AML-193 (cell line): ENCODE results near the gene TMEM198.

Experiments used
- DNase-seq, 2 experiments: peaks; one replicate each; lab custom pipeline; 2025; lab: John Stamatoyannopoulos, UW

TMEM198 gene

GRCh38 chr2:219509780-219510511 is 33.9 kb upstream of the TMEM198 start:
- DNase-seq, result peak; percentile 40 to 42

- DNase-seq, result no peak
These were observed 33.2 kb upstream of the TMEM198 start for GRCh38 chr2:219510512-219511135.

GRCh38 chr2:219511547-219512325 is 32.1 kb upstream of the TMEM198 start:
- DNase-seq, result no peak

GRCh38 chr2:219512524-219513216 is 31.2 kb upstream of the TMEM198 start:
- no peak for DNase-seq

GRCh38 chr2:219513787-219514186 is 30.0 kb upstream of the TMEM198 start:
- no peak for DNase-seq

- DNase-seq, result no peak
These were observed 29.5 kb upstream of the TMEM198 start, which contains the start of gene ASIC4 for GRCh38 chr2:219514196-219514761. Gene ASIC4 (plus strand): TSS chr2:219514482. CDS start chr2:219514725, 243 bp downstream.

GRCh38 chr2:219514836-219515235 is 29.0 kb upstream of the TMEM198 start:
- DNase-seq, result no peak

GRCh38 chr2:219515874-219516629 is 27.8 kb upstream of the TMEM198 start:
- no peak for DNase-seq

GRCh38 chr2:219516888-219517287 is 26.9 kb upstream of the TMEM198 start:
- no peak for DNase-seq

- no peak for DNase-seq
These were observed 25.7 kb upstream of the TMEM198 start for GRCh38 chr2:219517954-219518778.

- no peak for DNase-seq
These were observed 24.3 kb upstream of the TMEM198 start for GRCh38 chr2:219519526-219519916.

GRCh38 chr2:219520079-219520478 is 23.7 kb upstream of the TMEM198 start:
- no peak for DNase-seq

GRCh38 chr2:219521066-219521880 is 22.6 kb upstream of the TMEM198 start:
- peak; percentile 21 to 26 for DNase-seq

GRCh38 chr2:219522111-219523030 is 21.5 kb upstream of the TMEM198 start:
- DNase-seq, result no peak

GRCh38 chr2:219523031-219523671 is 20.7 kb upstream of the TMEM198 start:
- no peak for DNase-seq

- DNase-seq, result no peak
These were observed 19.0 kb upstream of the TMEM198 start for GRCh38 chr2:219524817-219525216.

- DNase-seq, result no peak
These were observed 18.1 kb upstream of the TMEM198 start for GRCh38 chr2:219525533-219526232.
